HL-60 (cell line): ENCODE results near the gene MAD1L1.

Experiments used
- GABPA ChIP-seq: IDR thresholded peaks from 2 replicates; pipeline ENCODE4 v1.6.1; 2012; ENCODE audit warnings: low read depth
- POLR2AphosphoS5 ChIP-seq: IDR thresholded peaks from 2 replicates; pipeline ENCODE4 v1.6.1; 2012; ENCODE audit warnings: low read depth

DNA sequence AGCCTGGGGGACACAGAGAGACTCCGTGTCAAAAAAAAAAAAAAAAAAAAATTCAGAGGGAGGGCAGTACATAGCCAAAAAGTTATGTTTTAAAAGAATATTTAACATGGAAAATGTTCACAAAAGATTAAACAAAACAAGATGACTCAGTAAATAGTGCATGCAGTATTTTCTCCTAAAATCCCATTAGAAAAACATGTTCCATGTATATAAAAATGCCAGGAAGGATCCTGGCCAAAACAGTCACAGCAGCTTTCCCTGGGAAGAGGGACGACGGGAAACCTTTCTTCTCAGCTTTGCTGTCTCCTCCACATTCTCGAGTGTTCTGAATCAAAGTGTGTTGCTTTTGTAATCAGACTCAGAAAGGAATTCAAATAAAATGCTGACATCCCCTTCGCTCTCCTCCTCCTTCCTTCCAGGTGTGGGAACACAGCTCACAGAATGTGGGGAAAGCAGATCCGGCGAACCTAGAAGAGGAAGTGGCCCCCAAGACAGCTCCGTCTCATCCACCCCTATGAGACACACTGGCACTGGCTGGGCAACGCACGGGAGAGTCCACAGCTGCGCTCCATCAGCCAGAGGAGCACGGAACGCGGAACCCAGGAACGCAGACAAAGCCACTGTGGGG lies 139.4 kb downstream of the MAD1L1 start:
- TF ChIP-seq POLR2AphosphoS5, result no peak
- no peak for TF ChIP-seq GABPA
